Esophagus muscularis mucosa (tissue), 4 donors: ENCODE results near the gene TMEM14A. TPM values are rescaled to one million over a fixed set of nuclear protein-coding genes. Genes with fewer than 3 reads are reported as not detected.

ENCODE experiments used
- DNase-seq: peaks from one replicate; pipeline ENCODE4 v3.0.0-alpha.2; 2017; ENCODE audit errors: extremely low spot score
- H3K27ac ChIP-seq, 4 donors: fragments of 200-600 bp; sonication (generic); replicated peaks in 1 of 4; 1 replicate in 3 of 4; 2 replicates in 1 of 4; pipeline ENCODE4 v1.5.1; 2016 to 2019; ENCODE audit warnings: mild to moderate bottlenecking in 1 of 4
- H3K27me3 ChIP-seq, 4 donors: fragments of 200-600 bp; sonication (generic); one replicate each; pipeline versions ENCODE4 v1.5.1 to v1.6.0; 2016 to 2019
- H3K36me3 ChIP-seq, 4 donors: fragments of 200-600 bp; sonication (generic); one replicate each; pipeline ENCODE4 v1.5.1; 2016 to 2019
- H3K4me1 ChIP-seq, 4 donors: fragments of 200-600 bp; sonication (generic); one replicate each; pipeline ENCODE4 v1.5.1; 2016 to 2019
- H3K4me3 ChIP-seq, 4 donors: fragments of 200-600 bp; sonication (generic); 1 replicate in 2 of 4; 2 replicates in 2 of 4; pipeline ENCODE4 v1.5.1; 2016 to 2019; ENCODE audit warnings: mild to moderate bottlenecking in 4 of 4, moderate library complexity in 1 of 4
- H3K9me3 ChIP-seq, 4 donors: fragments of 200-600 bp; sonication (generic); 1 replicate in 3 of 4; 2 replicates in 1 of 4; pipeline ENCODE4 v1.5.1; 2016 to 2019
- EP300 ChIP-seq: sonication (generic); formaldehyde crosslinking; IDR thresholded peaks from one replicate; pipeline ENCODE4 v1.6.1; 2017; ENCODE audit warnings: antibody characterized with exemption
- POLR2A ChIP-seq: fragments of 450-650 bp; IDR thresholded peaks from one replicate; pipeline ENCODE4 v1.6.1; 2017; ENCODE audit warnings: antibody characterized with exemption, moderate library complexity, mild to moderate bottlenecking, low read depth
- POLR2AphosphoS5 ChIP-seq, 2 donors: sonication (generic); formaldehyde crosslinking; IDR thresholded peaks; one replicate each; pipeline ENCODE4 v1.6.1; 2017; ENCODE audit warnings: antibody characterized with exemption in 2 of 2
- WGBS: methylation state at CpG from one replicate; pipeline ENCODE4 v1.1.5; 2018; 5-methylcytosine and 5-hydroxymethylcytosine counted together
- intact Hi-C: fragments of 100-400 bp; cut with DNase I; formaldehyde crosslinking; loops from one replicate; pipeline ENCODE4 v1.15.1; 2023
- total RNA-seq, 4 donors: library from RNA; depleted of rRNA; stranded (reverse); fragments of >200 nt; gene quantifications; one replicate each; pipeline versions ENCODE4 v1.1.0 to v1.2.1, GENCODE V29; 2016
- TF ChIP-seq, protein P1 (sequence below), 3 experiments: fragments of 200-600 bp in 2 of 3; fragments of 450-650 bp in 1 of 3; sonication (generic) in 2 of 3; IDR thresholded peaks; one replicate each; pipeline ENCODE4 v1.5.1; 2017 to 2019; ENCODE audit warnings: antibody characterized with exemption in 3 of 3, mild to moderate bottlenecking in 2 of 3, moderate library complexity in 1 of 3

TMEM14A gene
- total RNA-seq, 4 donors from 2014 or later = 19.2 to 31.1 (median 21.9) TPM

DNA sequence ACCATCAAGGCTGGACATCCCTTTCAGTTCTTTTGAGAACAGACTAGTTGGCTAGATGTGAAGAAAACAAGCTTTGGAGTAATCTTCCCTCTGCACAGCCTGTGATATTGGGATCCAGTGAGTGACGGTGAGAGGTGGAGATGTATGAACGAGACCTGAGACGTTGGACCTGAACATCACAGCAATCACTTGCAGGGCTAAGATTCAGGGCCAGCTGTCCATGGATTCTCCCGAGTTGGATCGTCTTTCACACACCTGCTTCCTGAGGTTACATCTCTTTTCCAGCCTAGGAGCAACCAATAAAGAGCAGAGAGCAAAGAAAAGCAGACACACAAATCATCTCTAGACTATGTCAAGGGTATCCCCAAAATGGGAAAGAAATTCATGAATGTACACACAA lies 30.0 kb upstream of the TMEM14A start:
- peaks cover 0 to 4% (median 0%) of the 10 kb centered on the region in 4 donors for H3K27me3 ChIP-seq
- TF ChIP-seq EP300 (no peak), POLR2AphosphoS5 (IDR thresholded peaks at IDR 0.05) (no peak)
- TF ChIP-seq, protein P1, sequence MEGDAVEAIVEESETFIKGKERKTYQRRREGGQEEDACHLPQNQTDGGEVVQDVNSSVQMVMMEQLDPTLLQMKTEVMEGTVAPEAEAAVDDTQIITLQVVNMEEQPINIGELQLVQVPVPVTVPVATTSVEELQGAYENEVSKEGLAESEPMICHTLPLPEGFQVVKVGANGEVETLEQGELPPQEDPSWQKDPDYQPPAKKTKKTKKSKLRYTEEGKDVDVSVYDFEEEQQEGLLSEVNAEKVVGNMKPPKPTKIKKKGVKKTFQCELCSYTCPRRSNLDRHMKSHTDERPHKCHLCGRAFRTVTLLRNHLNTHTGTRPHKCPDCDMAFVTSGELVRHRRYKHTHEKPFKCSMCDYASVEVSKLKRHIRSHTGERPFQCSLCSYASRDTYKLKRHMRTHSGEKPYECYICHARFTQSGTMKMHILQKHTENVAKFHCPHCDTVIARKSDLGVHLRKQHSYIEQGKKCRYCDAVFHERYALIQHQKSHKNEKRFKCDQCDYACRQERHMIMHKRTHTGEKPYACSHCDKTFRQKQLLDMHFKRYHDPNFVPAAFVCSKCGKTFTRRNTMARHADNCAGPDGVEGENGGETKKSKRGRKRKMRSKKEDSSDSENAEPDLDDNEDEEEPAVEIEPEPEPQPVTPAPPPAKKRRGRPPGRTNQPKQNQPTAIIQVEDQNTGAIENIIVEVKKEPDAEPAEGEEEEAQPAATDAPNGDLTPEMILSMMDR (IDR thresholded peaks at IDR 0.05) = no peak
- no peaks in the 10 kb centered on the region for H3K9me3 ChIP-seq
- H3K4me3 ChIP-seq = no peak overlapping the region
- H3K27ac ChIP-seq = no peak overlapping the region
- 92% methylated on average over 5 of the region's 5 CpGs for WGBS
- no peaks in the 10 kb centered on the region for H3K36me3 ChIP-seq
- intact Hi-C loops = no loop called here
- no peaks in the 10 kb centered on the region for H3K4me1 ChIP-seq
- no peak for DNase-seq

DNA sequence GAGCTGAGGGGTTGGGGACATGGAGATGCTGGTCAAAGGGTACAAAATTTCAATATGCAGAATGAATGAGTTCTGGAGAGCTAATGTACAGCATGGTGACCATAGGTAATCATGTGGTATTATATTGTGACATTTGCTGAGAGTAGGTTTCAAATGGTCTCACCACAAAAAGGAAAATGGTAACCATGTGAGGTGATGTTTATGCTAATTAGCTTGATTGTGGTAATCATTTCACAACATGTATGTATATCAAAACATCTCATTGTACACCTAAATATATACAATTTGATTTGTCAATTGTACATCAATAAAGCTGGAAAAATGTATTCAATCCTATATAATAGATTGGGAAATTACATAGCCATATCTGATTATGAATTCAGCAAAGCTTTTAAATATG lies 29.5 kb upstream of the TMEM14A start:
- Histone ChIP-seq H3K36me3 (no peaks in the 10 kb centered on the region), H3K4me3 (no peak overlapping the region), H3K4me1 (no peaks in the 10 kb centered on the region), H3K9me3 (no peaks in the 10 kb centered on the region), H3K27ac (no peak overlapping the region), H3K27me3 (peaks cover 0 to 4% (median 0%) of the 10 kb centered on the region in 4 donors)
- intact Hi-C loops = no loop called here
- TF ChIP-seq POLR2A (no peak), EP300 (no peak), POLR2AphosphoS5 (IDR thresholded peaks at IDR 0.05) (no peak)
- TF ChIP-seq, protein P1 (IDR thresholded peaks at IDR 0.05) = no peak
- DNase-seq = no peak

DNA sequence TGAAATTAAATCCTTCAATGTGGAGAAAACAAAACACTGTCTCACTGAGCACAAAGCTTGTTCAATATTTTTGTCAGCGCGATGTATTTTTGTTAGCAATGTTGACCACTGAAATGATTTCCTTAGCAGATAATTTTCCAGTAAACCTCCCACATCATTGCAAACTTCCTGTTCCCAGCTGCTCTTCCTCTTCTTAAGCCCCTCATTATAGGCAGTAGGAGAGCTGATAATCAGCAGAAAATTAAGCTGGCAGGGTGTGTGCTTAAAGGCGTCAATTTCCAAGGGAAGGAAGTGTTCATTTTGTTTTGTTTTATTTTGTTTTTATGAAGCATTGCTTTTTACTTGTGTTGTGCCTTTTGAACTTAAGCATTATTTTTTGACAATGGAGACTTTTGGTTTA lies 29.1 kb upstream of the TMEM14A start:
- H3K27ac ChIP-seq = no peak overlapping the region
- H3K36me3 ChIP-seq = no peaks in the 10 kb centered on the region
- no peaks in the 10 kb centered on the region for H3K9me3 ChIP-seq
- intact Hi-C loops = no loop called here
- whole genome bisulfite sequencing = 63% methylated on average over 3 of the region's 3 CpGs
- no peak overlapping the region for H3K4me3 ChIP-seq
- H3K27me3 ChIP-seq = peaks cover 0 to 4% (median 0%) of the 10 kb centered on the region in 4 donors
- DNase-seq = no peak
- no peak for TF ChIP-seq EP300
- no peak for TF ChIP-seq POLR2AphosphoS5 (IDR thresholded peaks at IDR 0.05)
- TF ChIP-seq, protein P1 (IDR thresholded peaks at IDR 0.05) = no peak
- TF ChIP-seq POLR2A = no peak
- no peaks in the 10 kb centered on the region for H3K4me1 ChIP-seq

DNA sequence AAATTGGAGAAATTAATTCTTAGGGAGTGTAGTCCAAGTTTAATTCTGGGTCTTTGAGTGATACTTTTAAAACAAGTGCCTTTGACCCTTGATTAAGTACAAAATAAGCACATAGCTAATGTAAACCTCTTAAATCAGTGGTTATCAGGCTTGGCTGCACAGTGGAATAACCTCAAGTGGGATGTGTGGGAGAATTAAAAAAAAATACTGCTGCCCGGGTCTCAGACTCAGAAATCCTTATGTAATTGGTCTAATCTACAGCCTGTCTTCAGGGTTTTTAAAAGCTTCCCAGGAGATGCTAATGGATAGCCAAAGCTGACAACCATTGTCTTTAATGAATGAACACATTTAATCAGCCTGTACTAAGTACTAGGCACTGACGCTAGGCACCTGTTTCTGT lies 28.5 kb upstream of the TMEM14A start:
- TF ChIP-seq, protein P1 (IDR thresholded peaks at IDR 0.05) = no peak
- TF ChIP-seq POLR2AphosphoS5 (IDR thresholded peaks at IDR 0.05) = no peak
- no peak for TF ChIP-seq EP300
- TF ChIP-seq POLR2A = no peak
- DNase-seq = no peak
- no peak overlapping the region for H3K27ac ChIP-seq
- no peaks in the 10 kb centered on the region for H3K4me1 ChIP-seq
- H3K9me3 ChIP-seq = no peaks in the 10 kb centered on the region
- no peaks in the 10 kb centered on the region for H3K36me3 ChIP-seq
- peaks cover 0 to 4% (median 0%) of the 10 kb centered on the region in 4 donors for H3K27me3 ChIP-seq
- no peak overlapping the region for H3K4me3 ChIP-seq
- intact Hi-C loops = no loop called here
- WGBS = 67% methylated on average over 2 of the region's 2 CpGs

DNA sequence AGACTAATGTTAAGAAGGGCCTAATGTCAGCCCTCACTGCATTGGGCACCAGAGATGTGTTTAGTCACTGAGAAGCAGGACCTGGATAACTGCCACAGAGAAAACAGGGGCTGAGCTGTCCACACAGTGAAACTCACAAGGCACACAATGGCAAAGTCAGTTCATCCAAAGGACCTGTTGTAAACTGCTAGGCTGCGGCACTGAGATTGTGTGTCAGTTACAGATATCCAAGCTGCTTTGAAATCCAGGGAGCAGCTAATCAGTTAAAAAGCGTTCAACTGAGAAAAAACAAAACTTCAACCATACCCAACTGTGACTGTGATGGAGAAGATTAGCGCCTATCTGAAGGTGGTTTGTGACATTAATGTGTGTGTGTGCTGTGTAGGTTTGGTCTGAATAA lies 27.8 kb upstream of the TMEM14A start:
- peaks cover 0 to 4% (median 0%) of the 10 kb centered on the region in 4 donors for H3K27me3 ChIP-seq
- WGBS = 96% methylated on average over 3 of the region's 3 CpGs
- H3K36me3 ChIP-seq = no peaks in the 10 kb centered on the region
- intact Hi-C loops = no loop called here
- H3K27ac ChIP-seq = no peak overlapping the region
- no peak for TF ChIP-seq POLR2A
- no peak for TF ChIP-seq POLR2AphosphoS5 (IDR thresholded peaks at IDR 0.05)
- TF ChIP-seq, protein P1 (IDR thresholded peaks at IDR 0.05) = no peak
- TF ChIP-seq EP300 = no peak
- no peak overlapping the region for H3K4me3 ChIP-seq
- no peaks in the 10 kb centered on the region for H3K9me3 ChIP-seq
- no peak for DNase-seq
- no peaks in the 10 kb centered on the region for H3K4me1 ChIP-seq
